Lower leg skin (tissue), 3 donors: ENCODE measurements around the gene MBLAC1.

Experiments used
- POLR2A ChIP-seq, 2 donors: fragments of 450-650 bp; IDR thresholded peaks; one replicate each; pipeline ENCODE4 v1.6.1; 2016 to 2017; ENCODE audit warnings: antibody characterized with exemption in 2 of 2, mild to moderate bottlenecking in 1 of 2, moderate library complexity in 1 of 2
- TF ChIP-seq, protein P1 (sequence below), 3 donors: fragments of 450-650 bp; IDR thresholded peaks; one replicate each; pipeline ENCODE4 v1.5.1; 2016; ENCODE audit warnings: antibody characterized with exemption in 3 of 3, mild to moderate bottlenecking in 3 of 3, moderate library complexity in 2 of 3

DNA sequence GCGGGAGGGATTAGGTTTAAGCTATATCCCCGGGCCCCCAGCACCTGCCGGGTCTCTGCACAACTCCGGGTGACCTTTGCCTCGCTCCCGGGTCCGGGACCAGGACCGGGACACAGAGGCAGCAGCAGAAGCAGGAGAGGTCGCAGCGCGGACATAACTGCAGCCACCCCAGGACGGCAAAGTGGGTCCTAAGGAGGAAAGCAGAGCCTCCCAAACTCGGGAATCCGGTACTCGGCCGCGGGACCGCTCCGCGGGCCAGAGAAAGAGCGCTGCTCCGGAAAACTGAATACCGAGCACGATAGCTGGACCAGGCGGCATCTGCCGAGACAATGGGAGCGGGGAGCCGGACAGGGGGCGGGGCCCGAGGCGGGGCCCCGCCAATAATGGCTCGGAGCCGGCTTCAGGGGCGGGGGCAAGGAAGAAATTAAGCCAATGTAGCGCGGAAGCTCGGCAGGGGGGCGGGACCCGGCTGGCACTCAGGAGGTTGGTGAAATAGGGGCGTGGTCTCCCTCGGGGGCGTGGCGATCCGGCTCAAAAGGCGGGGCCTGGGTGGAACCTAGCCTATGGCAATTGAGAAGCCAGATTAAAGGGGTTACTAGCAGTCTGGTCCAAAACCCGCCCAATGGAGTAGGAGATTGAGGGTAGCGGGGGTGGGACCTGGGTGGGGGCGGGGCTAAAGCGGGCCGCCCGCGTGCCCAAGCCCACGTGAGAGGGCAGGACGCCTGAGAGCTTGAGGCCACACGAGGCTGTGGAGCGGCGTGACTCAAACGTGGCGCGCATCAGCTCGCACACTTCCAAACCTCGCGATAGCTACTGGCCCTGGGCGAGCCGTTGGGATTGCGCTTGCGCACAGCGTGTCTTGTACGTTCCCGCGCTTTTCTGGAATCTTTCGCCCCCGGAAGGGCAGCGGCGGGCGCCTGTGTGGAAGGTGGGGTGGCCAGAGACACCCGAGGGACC is 50.6 kb downstream of the MBLAC1 start, which contains the start of the genes GPC2 and STAG3:
- TF ChIP-seq, protein P1, sequence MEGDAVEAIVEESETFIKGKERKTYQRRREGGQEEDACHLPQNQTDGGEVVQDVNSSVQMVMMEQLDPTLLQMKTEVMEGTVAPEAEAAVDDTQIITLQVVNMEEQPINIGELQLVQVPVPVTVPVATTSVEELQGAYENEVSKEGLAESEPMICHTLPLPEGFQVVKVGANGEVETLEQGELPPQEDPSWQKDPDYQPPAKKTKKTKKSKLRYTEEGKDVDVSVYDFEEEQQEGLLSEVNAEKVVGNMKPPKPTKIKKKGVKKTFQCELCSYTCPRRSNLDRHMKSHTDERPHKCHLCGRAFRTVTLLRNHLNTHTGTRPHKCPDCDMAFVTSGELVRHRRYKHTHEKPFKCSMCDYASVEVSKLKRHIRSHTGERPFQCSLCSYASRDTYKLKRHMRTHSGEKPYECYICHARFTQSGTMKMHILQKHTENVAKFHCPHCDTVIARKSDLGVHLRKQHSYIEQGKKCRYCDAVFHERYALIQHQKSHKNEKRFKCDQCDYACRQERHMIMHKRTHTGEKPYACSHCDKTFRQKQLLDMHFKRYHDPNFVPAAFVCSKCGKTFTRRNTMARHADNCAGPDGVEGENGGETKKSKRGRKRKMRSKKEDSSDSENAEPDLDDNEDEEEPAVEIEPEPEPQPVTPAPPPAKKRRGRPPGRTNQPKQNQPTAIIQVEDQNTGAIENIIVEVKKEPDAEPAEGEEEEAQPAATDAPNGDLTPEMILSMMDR (IDR thresholded peaks at IDR 0.05), result no peak
- TF ChIP-seq POLR2A (IDR thresholded peaks at IDR 0.05), result no peak
